Stimulated activated CD8-positive, alpha-beta memory T cell treated with anti-CD3 and anti-CD28 coated beads, Interleukin-4, amount 100 ng/mL, for 4 hours (primary cell): ENCODE data around the gene RPLP2.

Source experiments
- DNase-seq, 2 donors: peaks; one replicate each; pipeline ENCODE4 v3.0.0-alpha.2; 2020; ENCODE audit warnings: low read depth in 2 of 2, low spot score in 1 of 2

Gene RPLP2

GRCh38 chr11:848380-848931 is 38.7 kb downstream of the RPLP2 start:
- DNase-seq = peak; percentile 32 to 33

GRCh38 chr11:849104-849824 is 39.5 kb downstream of the RPLP2 start:
- no peak for DNase-seq

GRCh38 chr11:849951-850774 is 40.4 kb downstream of the RPLP2 start:
- DNase-seq = no peak

GRCh38 chr11:850775-851763 is 41.3 kb downstream of the RPLP2 start:
- DNase-seq = no peak

DNA sequence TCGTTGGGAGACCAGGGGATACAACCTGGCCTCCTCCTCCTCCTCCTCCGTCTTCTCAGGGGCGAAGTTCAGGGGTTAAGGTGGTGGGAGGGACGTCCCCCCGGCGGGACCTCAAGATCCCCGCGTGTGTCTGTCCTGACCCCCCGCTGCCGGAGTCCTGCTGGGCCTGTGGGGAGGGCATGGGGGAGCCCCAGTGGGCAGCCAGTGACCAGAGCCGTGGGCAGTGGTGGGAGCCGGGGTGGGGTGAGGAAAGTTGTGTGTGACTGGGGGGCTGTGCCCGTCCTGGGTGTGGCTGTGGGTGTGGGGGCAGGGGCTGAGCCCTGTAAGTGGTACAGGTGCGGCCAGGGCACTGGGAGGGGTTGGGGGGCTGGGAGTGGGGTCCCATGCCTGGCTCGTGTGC is 43.0 kb downstream of the RPLP2 start:
- DNase-seq = no peak

GRCh38 chr11:853682-854448 is 44.1 kb downstream of the RPLP2 start:
- DNase-seq = no peak

DNA sequence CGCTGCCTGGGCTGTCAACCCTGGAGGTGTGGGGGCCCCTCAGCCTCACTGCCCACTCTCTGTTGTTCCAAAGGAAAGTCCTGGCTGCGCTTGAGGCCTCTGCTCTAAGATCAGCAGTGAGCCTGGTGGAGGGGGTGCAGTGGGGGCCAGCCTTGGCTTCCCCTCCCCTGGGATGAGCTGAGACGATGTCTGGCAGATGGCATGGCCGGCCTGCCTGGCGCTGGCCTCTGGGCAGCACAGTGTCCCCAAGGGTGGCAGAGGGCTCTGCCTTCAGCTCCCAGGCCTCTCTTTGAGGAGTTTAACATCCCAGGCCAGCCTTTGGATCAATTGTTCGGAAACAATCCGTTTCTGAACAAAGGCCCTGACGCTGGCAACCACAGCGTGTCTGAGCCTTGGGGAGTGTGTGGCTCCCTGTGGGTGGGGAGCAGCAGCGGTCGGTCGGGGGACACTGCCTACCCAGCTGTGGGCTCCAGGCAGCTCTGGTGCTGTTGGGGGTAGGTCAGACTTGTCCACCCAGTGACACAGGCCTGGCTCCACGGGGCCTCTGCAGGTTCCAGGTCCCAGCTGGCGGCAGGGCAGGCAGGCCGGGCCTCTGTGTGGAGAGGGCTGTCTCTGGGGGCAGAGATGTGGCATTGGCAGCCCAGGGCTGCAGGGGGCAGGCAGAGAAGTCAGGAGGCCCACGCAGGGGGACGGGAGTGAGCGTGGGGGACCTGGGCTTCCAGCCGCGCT is 45.0 kb downstream of the RPLP2 start:
- DNase-seq = no peak

GRCh38 chr11:855330-855674 is 45.5 kb downstream of the RPLP2 start:
- no peak for DNase-seq

DNA sequence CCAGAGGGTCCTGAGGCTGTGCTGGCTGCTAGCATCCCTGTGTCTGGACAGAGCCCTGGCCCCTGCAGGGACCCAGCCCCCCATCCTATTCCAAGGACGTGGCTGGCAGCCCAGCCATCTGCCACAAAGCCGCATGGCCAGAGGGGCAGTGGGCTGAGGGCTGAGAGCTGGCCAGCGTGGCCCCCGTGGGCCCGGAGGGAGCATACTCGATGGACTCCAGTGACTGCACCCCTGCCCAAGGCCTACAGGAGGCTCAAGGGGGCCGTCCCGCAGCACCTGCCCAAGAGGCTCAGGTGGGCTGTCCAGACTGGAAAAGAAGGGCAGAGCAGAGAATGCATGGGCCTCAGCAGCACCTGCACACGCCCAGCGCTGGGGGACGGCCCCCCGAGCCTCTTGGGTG is 46.0 kb downstream of the RPLP2 start:
- DNase-seq = no peak

GRCh38 chr11:856397-856796 is 46.6 kb downstream of the RPLP2 start:
- DNase-seq = no peak

DNA sequence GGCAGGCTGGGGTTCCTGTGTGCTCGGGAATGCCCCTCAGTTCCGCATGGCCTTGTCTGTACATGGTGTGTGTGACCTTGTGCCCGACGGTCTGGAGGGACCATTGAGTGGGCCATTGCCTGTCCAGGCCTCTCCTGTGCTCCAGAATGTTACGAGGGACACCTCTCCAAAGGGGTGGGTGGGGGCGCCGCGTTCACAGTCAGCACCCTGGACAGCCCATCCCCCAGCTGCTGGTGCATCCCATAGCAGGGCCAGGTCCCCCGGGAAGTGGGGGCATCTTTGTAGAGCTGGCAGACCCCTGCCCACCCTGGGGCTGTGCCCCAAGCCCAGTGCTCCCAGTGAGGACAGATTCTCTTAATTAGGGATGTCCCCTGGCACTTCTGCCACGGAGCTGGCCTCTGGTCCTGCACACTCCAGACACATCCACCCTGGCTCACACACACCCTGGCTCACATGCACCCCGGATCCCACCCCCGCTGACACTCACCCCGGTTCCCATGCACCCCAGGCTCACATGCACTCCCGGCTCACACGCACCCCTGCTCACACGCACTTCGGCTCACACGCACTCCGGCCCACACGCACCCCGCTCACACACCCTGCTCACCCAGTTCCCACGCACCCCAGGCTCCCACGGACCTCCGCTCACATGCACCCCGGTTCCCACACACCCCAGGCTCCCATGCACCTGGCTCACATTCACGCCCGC is 48.4 kb downstream of the RPLP2 start:
- DNase-seq = no peak

GRCh38 chr11:858762-859339 is 49.1 kb downstream of the RPLP2 start:
- no peak for DNase-seq

DNA sequence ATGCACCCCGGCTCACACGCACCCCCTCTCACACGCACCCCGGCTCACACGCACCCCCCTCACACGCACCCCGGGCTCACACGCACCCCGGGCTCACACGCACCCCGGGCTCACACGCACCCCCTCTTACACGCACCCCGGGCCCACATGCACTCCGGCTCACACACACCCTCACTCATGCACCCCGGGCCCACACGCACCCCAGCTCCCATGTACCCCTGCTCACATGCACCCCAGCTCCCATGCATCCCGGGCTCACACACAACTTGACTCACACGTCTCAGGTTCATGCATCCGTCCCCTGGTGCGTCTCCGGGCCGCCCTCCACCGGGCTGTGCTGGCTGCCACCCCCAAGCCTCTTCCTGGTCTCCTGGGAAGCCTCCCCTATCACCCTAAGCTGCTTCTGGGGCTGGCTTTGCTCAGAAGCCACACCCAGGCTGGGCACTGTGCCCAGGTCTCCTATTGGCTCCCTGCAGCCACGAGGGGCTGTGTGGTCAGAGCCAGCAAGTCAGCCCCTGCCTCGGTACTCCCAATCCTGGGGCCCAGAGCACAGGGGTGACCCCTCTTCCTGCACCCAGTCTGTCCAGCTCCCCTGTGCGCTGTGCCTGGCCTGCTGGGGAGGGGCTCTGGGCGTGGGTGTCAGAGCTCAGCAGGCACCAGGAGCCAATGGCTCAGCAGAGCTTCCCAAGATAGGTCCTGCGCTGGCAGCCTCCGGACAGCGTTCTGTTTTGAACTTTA is 49.8 kb downstream of the RPLP2 start:
- no peak for DNase-seq

DNA sequence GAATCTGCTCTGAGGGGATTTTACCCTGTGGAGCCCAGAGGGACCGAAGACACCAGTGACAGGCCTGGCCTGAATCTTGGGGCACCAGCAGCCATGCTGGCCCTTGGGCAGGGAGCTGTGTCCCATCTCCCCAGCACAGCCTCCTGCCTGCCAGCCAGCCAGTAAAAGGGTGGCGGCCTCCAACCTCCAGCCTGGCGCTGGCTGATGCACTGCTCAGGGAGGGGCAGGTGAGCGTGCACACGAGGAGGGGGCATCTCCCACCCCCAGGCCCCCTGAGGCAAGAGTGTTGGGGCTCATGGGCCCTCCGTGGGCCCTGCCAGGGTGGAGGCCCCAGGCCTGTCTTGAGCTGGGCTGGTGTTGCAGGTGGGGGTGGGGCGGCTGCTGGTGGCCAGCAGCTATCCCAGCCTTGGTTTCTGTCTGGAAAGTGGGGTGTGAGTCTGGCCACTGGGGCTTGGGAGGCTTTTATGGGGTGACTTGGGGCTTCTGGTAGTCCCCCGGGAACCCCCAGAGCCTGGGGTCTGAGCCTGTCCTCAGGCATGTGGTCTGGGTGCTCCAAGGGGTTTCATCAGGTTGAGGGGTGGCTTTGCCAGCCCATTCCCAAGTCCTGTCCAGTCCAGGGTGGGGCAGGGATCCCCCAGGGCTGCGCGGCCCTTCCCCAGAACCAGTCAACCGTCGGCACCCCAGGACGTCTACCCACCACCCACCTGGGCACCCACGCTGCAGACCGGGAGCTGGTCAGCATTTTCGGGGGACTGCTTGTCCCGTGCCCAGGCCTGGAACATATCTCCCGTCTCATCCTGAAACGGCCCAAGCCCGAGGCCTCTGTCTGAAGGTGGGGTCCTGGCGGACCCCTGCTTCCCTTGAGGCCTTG is 50.7 kb downstream of the RPLP2 start:
- no peak for DNase-seq

DNA sequence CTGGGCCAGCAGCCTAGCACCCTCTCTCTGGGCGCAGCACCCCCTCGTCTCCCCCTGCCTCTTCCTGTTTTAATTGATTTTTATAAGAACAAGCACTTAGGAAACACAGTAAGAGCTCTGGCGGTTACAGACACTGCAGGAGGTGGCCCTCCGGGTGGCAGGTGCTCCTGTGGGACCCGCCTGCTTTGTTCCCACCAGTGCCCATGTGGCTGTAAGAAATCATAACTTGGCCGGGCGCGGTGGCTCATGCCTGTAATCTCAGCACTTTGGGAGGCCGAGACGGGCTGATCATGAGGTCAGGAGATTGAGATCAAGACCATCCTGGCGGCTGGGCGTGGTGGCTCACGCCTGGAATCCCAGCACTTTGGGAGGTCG is 51.3 kb downstream of the RPLP2 start:
- no peak for DNase-seq

DNA sequence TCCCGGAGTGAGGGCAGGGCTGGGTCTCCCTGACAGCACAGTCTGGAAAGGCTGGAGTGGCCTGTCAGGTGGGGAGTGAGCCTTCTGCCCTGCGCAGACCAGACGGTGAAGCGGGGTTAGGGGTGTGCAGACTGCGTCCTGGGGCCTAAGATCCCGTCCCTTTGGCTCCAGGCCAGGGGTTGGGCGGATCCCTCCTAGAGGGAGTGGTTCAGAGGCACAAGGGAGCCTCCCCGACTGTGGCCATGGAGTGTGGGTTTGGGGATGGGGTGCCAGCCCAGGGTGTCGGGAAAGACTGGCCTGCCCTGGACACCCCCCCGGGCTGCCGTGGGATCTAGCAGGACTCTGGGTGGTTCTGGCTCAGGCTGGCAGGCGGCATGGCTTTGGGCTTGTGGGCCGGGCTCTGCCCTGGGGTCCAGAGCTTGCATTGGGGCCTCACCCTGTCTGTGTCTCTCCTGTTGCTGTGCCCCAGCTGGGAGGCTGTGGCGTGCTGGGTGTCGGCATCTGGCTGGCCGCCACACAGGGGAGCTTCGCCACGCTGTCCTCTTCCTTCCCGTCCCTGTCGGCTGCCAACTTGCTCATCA is 52.4 kb downstream of the RPLP2 start:
- no peak for DNase-seq
